Measurements from ENCODE around the gene POU4F1. TPM values are rescaled to one million over a fixed set of nuclear protein-coding genes. Genes with fewer than 3 reads are reported as not detected.
"Not testable (repeated sequence)": the region's sequence is repeated elsewhere in the genome, so short reads cannot be mapped to it uniquely, and the experiment has no call there.

The POU4F1 gene
- total RNA-seq (2014; rRNA removed; shearing (Covaris generic)), result not detected in 2 replicates

- DNase-seq (ENCODE audit: low spot score), result no peak
These were observed at the start of gene POU4F1 for GRCh38 chr13:78603240-78603957. TSS of gene POU4F1 (minus strand) at chr13:78603552. CDS start at chr13:78603326, 226 bp downstream.

GRCh38 chr13:78652651-78653050 is 49.3 kb upstream of the POU4F1 start:
- in situ Hi-C loops (cut with HindIII; ENCODE audit: low sequenced_read_pairs), result no loop called here
- no peak for DNase-seq (ENCODE audit: low spot score)

More at GRCh38 chr13:78603240-78603957, at the start of gene POU4F1:
- in situ Hi-C loops (cut with HindIII; ENCODE audit: low sequenced_read_pairs), result no loop called here

GRCh38 chr13:78650717-78651083 is 47.3 kb upstream of the POU4F1 start:
- in situ Hi-C loops (cut with HindIII; ENCODE audit: low sequenced_read_pairs), result no loop called here

GRCh38 chr13:78649997-78650716 is 46.8 kb upstream of the POU4F1 start:
- DNase-seq (ENCODE audit: low spot score), result no peak
- in situ Hi-C loops (cut with HindIII; ENCODE audit: low sequenced_read_pairs), result no loop called here

More at GRCh38 chr13:78650717-78651083, 47.3 kb upstream of the POU4F1 start:
- no peak for DNase-seq (ENCODE audit: low spot score)

- in situ Hi-C loops (cut with HindIII; ENCODE audit: low sequenced_read_pairs); DNase-seq (ENCODE audit: low spot score): not testable (repeated sequence)
These were observed 43.8 kb upstream of the POU4F1 start for GRCh38 chr13:78647109-78647678.

- in situ Hi-C loops (cut with HindIII; ENCODE audit: low sequenced_read_pairs), result no loop called here
- no peak for DNase-seq (ENCODE audit: low spot score)
These were observed 34.9 kb upstream of the POU4F1 start for GRCh38 chr13:78638216-78638615.

GRCh38 chr13:78636495-78636894 is 33.1 kb upstream of the POU4F1 start:
- in situ Hi-C loops (cut with HindIII; ENCODE audit: low sequenced_read_pairs), result no loop called here
- DNase-seq (ENCODE audit: low spot score), result no peak

GRCh38 chr13:78632996-78633395 is 29.6 kb upstream of the POU4F1 start:
- in situ Hi-C loops (cut with HindIII; ENCODE audit: low sequenced_read_pairs), result no loop called here
- no peak for DNase-seq (ENCODE audit: low spot score)

GRCh38 chr13:78631077-78631476 is 27.7 kb upstream of the POU4F1 start:
- in situ Hi-C loops (cut with HindIII; ENCODE audit: low sequenced_read_pairs), result no loop called here
- DNase-seq (ENCODE audit: low spot score), result no peak

- in situ Hi-C loops (cut with HindIII; ENCODE audit: low sequenced_read_pairs), result no loop called here
- DNase-seq (ENCODE audit: low spot score), result no peak
These were observed 27.2 kb upstream of the POU4F1 start for GRCh38 chr13:78630511-78630910.

GRCh38 chr13:78625384-78625783 is 22.0 kb upstream of the POU4F1 start:
- in situ Hi-C loops (cut with HindIII; ENCODE audit: low sequenced_read_pairs), result no loop called here

GRCh38 chr13:78623132-78623531 is 19.8 kb upstream of the POU4F1 start:
- no peak for DNase-seq (ENCODE audit: low spot score)
- in situ Hi-C loops (cut with HindIII; ENCODE audit: low sequenced_read_pairs), result no loop called here

More at GRCh38 chr13:78625384-78625783, 22.0 kb upstream of the POU4F1 start:
- no peak for DNase-seq (ENCODE audit: low spot score)

- no peak for DNase-seq (ENCODE audit: low spot score)
- in situ Hi-C loops (cut with HindIII; ENCODE audit: low sequenced_read_pairs), result no loop called here
These were observed 17.7 kb upstream of the POU4F1 start for GRCh38 chr13:78620936-78621470.

- no peak for DNase-seq (ENCODE audit: low spot score)
- in situ Hi-C loops (cut with HindIII; ENCODE audit: low sequenced_read_pairs), result no loop called here
These were observed 15.1 kb upstream of the POU4F1 start for GRCh38 chr13:78618411-78618810.

- in situ Hi-C loops (cut with HindIII; ENCODE audit: low sequenced_read_pairs), result no loop called here
- DNase-seq (ENCODE audit: low spot score), result no peak
These were observed 7.7 kb upstream of the POU4F1 start for GRCh38 chr13:78611040-78611439.

GRCh38 chr13:78610381-78610883 is 7.1 kb upstream of the POU4F1 start:
- in situ Hi-C loops (cut with HindIII; ENCODE audit: low sequenced_read_pairs), result no loop called here

GRCh38 chr13:78609464-78610205 is 6.3 kb upstream of the POU4F1 start:
- in situ Hi-C loops (cut with HindIII; ENCODE audit: low sequenced_read_pairs), result no loop called here
- no peak for DNase-seq (ENCODE audit: low spot score)

More at GRCh38 chr13:78610381-78610883, 7.1 kb upstream of the POU4F1 start:
- no peak for DNase-seq (ENCODE audit: low spot score)

GRCh38 chr13:78608688-78609463 is 5.5 kb upstream of the POU4F1 start:
- DNase-seq (ENCODE audit: low spot score), result no peak
- in situ Hi-C loops (cut with HindIII; ENCODE audit: low sequenced_read_pairs), result no loop called here
